Measurements from ENCODE around the gene TMEM183A. TPM values are rescaled to one million over a fixed set of nuclear protein-coding genes. Genes with fewer than 3 reads are reported as not detected.

Gene TMEM183A
- total RNA-seq, 4 donors from 2014 or later, result 28.7 to 41.4 (median 30.6) TPM

GRCh38 chr1:203066965-203067364, 59.8 kb downstream of the TMEM183A start:
- H3K4me3 ChIP-seq, result no peak overlapping the region
- in situ Hi-C loops (cut with MboI; ENCODE audit: low sequenced_read_pairs in 4 of 4), result no loop called here
- intact Hi-C loops (cut with DNase I; ENCODE audit: low total_unique reads), result no loop called here
- no peak for ATAC-seq
- H3K4me1 ChIP-seq, result peaks cover 33 to 46% of the 10 kb centered on the region in 2 donors
- no peaks in the 10 kb centered on the region for H3K27me3 ChIP-seq
- no peaks in the 10 kb centered on the region for H3K9me3 ChIP-seq
- H3K36me3 ChIP-seq, result peaks cover 0 to 11% of the 10 kb centered on the region in 2 donors
- peak overlapping the region in 3 of 4 donors; percentile 79 to 88 (median 85) for H3K27ac ChIP-seq
- TF ChIP-seq CTCF (IDR thresholded peaks at IDR 0.05 in 4 of 5, conservative IDR thresholded peaks at IDR 0.05 in 1 of 5), result no peak
- TF ChIP-seq POLR2A (IDR thresholded peaks at IDR 0.05), result no peak
- no peak for DNase-seq

- intact Hi-C loops (cut with DNase I; ENCODE audit: low total_unique reads) (no loop called here), in situ Hi-C loops (cut with MboI; ENCODE audit: low sequenced_read_pairs in 4 of 4) (no loop called here)
- peak; percentile 91 to 94 for ATAC-seq
- Histone ChIP-seq H3K27me3 (no peaks in the 10 kb centered on the region), H3K4me3 (no peak overlapping the region), H3K27ac (peak overlapping the region; percentile 79 to 88 (median 84)), H3K9me3 (no peaks in the 10 kb centered on the region), H3K36me3 (peaks cover 0 to 5% of the 10 kb centered on the region in 2 donors), H3K4me1 (peaks cover 33 to 46% of the 10 kb centered on the region in 2 donors)
- peak; percentile 42 to 89 for DNase-seq
- peak in 1 of 2 donors; percentile 19 for TF ChIP-seq POLR2A (IDR thresholded peaks at IDR 0.05)
- TF ChIP-seq CTCF (IDR thresholded peaks at IDR 0.05 in 4 of 5, conservative IDR thresholded peaks at IDR 0.05 in 1 of 5), result no peak
Measured at GRCh38 chr1:203069030-203069747, 62.0 kb downstream of the TMEM183A start.

GRCh38 chr1:203072002-203072602, 64.9 kb downstream of the TMEM183A start:
- ATAC-seq (no peak), DNase-seq (no peak)
- Histone ChIP-seq H3K9me3 (no peaks in the 10 kb centered on the region), H3K4me3 (no peak overlapping the region), H3K27ac (peak overlapping the region in 2 of 4 donors; percentile 18 to 44), H3K4me1 (peaks cover 31 to 36% of the 10 kb centered on the region in 2 donors), H3K27me3 (no peaks in the 10 kb centered on the region), H3K36me3 (peaks cover 0 to 4% of the 10 kb centered on the region in 2 donors)
- intact Hi-C loops (cut with DNase I; ENCODE audit: low total_unique reads), result no loop called here
- no peak for TF ChIP-seq CTCF (IDR thresholded peaks at IDR 0.05 in 4 of 5, conservative IDR thresholded peaks at IDR 0.05 in 1 of 5)
- no peak for TF ChIP-seq POLR2A (IDR thresholded peaks at IDR 0.05)
- in situ Hi-C loops (cut with MboI; ENCODE audit: low sequenced_read_pairs in 4 of 4), result no loop called here

GRCh38 chr1:203072911-203073310, 65.7 kb downstream of the TMEM183A start:
- Histone ChIP-seq H3K4me3 (no peak overlapping the region), H3K27me3 (no peaks in the 10 kb centered on the region), H3K27ac (peak overlapping the region in 2 of 4 donors; percentile 18 to 44), H3K9me3 (no peaks in the 10 kb centered on the region), H3K36me3 (peaks cover 0 to 4% of the 10 kb centered on the region in 2 donors), H3K4me1 (peaks cover 24 to 31% of the 10 kb centered on the region in 2 donors)
- ATAC-seq (no peak), DNase-seq (no peak)
- TF ChIP-seq CTCF (IDR thresholded peaks at IDR 0.05 in 4 of 5, conservative IDR thresholded peaks at IDR 0.05 in 1 of 5) (no peak), POLR2A (IDR thresholded peaks at IDR 0.05) (no peak)
- intact Hi-C loops (cut with DNase I; ENCODE audit: low total_unique reads) (no loop called here), in situ Hi-C loops (cut with MboI; ENCODE audit: low sequenced_read_pairs in 4 of 4) (no loop called here)
